AG09309 (cell line): ENCODE results near the gene RRM1.

Experiments used
- DNase-seq: peaks from one replicate; pipeline ENCODE4 v3.0.0-alpha.2; 2010; ENCODE audit warnings: low read depth
- H3K4me3 ChIP-seq: 2 replicates; pipeline ENCODE4 v1.5.1; 2011; ENCODE audit warnings: mild to moderate bottlenecking, low read depth, low read length, moderate library complexity; ENCODE audit not compliant: control insufficient read depth
- TF ChIP-seq, protein P1 (sequence below): IDR thresholded peaks from 2 replicates; pipeline ENCODE4 v1.5.1; 2011; ENCODE audit warnings: mild to moderate bottlenecking, low read depth, low read length, inconsistent platforms; ENCODE audit not compliant: insufficient read depth, control insufficient read depth; ENCODE audit errors: missing control alignments

Gene RRM1

DNA sequence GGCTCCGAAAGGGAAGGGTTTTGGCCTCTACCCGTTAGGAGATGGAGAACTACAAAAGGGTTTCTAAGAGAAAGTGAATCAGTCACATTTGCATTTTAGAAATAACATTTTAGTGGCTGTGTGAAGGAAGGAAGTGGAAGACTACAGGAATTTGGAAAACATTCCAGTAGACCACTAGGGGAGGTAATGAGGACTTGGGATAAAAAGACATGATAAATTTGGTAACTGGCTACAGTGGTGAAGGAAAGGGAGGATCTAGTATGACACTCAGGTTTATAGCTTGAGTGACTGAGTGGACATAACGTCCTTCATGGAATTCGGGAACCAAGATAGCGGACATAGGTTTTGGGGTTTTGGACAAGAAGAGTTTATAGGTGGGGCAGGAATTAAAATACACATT lies 7.0 kb upstream of the RRM1 start:
- DNase-seq = no peak

DNA sequence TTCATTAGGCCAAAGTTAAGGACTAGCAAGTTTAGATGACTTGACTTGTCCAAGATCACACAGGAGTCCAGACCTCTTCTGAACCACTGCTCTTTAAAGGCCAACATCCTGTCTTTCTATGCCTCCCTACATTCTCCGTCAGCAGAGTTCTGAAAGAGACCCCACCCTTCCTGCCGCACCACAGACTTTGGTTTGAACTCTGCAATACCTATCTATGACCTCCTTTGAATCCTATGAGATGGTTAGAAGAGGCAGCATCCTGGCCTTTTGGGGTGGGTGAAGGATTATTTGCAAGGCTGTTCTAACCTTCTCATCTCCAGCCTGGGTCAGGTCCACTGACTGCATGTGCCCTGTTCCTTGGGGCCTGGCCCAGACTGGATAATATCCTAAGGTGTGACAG lies 4.3 kb upstream of the RRM1 start:
- no peak overlapping the region for H3K4me3 ChIP-seq
- no peak for DNase-seq
- TF ChIP-seq, protein P1, sequence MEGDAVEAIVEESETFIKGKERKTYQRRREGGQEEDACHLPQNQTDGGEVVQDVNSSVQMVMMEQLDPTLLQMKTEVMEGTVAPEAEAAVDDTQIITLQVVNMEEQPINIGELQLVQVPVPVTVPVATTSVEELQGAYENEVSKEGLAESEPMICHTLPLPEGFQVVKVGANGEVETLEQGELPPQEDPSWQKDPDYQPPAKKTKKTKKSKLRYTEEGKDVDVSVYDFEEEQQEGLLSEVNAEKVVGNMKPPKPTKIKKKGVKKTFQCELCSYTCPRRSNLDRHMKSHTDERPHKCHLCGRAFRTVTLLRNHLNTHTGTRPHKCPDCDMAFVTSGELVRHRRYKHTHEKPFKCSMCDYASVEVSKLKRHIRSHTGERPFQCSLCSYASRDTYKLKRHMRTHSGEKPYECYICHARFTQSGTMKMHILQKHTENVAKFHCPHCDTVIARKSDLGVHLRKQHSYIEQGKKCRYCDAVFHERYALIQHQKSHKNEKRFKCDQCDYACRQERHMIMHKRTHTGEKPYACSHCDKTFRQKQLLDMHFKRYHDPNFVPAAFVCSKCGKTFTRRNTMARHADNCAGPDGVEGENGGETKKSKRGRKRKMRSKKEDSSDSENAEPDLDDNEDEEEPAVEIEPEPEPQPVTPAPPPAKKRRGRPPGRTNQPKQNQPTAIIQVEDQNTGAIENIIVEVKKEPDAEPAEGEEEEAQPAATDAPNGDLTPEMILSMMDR = no peak

More for the DNA sequence above, 7.0 kb upstream of the RRM1 start:
- H3K4me3 ChIP-seq = no peak overlapping the region
- TF ChIP-seq, protein P1 = peak; percentile 37

DNA sequence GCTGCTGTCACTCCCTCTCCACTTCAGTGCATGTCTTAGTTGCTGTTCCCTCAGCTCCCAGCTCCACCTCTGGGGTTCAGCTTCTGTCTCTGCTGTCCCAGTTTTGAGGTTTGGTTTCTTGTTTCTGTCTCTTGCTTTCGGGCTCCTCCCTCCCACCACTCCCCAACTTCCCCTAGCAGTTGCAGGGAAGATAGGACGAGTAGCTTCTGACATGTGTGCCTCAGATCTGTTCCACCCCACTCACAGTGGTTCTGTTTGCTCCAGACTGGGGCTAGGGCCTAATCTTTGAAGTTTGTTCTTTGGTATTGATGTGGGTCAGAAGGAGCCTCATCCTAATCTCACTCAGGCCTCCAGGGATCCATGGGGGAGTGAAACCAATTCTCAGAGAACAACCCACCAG lies 2.6 kb upstream of the RRM1 start:
- TF ChIP-seq, protein P1 = no peak
- H3K4me3 ChIP-seq = no peak overlapping the region
- DNase-seq = no peak

DNA sequence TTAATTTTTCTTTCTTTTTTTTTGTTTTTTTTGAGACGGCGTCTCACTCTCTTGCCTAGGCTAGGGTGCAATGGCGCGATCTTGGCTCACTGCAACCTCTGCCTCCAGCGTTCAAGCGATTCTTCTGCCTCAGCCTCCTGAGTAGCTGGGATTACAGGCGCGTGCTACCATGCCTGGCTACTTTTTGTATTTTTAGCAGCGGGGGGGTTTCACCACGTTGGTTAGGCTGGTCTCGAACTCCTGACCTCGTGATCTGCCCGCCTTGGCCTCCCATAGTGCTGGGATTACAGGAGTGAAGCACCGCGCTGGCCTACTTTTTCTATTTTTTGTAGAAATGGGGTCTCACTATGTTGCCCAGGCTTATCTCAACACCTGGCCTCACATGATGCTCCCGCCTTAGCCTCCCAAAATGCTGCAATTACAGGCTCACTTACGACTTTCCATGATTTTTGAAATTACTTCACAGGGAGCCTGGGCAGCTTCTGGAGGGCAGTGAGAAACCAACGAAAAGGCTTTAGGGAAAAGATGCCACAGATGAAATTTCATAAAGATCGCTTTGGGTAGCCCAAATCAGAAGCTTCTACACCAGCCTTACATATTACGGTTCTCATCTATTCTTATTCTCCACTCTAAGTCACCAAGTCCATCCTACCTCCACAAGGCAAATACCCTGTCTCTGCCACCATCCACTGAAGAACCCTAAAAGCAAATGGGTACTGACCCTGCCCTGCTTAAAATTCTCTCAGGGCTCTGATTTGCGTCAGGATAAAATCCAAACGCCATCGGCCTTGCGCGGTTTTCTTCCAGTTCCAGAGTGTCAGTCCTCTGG lies 866 bp upstream of the RRM1 start:
- peak overlapping the region; percentile 78 for H3K4me3 ChIP-seq
- DNase-seq = no peak
- TF ChIP-seq, protein P1 = no peak

DNA sequence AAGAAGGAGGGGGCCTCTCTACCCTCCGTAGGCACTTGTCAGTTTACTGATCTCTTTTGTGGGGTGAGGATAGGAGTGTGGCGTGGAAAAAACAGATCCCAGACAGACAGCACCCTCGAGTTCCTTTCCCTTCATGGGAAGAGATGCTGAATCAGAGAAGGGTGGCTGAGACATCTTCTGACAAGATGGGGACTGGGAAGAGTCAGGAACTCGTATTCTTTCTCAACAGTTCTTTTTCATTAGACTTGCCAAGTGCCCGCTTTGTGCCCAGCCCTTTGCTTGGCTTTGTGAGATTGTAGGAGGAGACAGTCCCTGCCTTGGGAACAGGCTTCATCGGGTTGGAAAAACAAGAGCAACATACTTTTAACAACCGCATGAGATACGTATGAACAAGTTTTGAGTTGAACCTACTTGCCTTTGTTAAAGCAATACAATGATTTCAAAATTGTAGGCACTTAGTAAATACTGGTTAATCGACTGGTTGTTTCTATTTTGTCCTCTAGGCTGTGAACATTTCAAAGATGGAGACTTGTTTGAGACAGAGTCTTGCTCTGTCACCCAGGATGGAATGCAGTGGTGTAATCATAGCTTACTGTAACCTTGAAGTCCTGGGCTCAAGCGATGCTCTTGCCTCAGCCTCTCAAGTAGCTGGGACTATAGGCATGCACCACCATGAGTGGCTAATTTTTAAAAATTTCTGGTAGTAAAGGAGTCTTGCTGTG lies 1.1 kb downstream of the RRM1 start:
- peak overlapping the region; percentile 78 for H3K4me3 ChIP-seq
- TF ChIP-seq, protein P1 = no peak
- DNase-seq = peak; percentile 41

DNA sequence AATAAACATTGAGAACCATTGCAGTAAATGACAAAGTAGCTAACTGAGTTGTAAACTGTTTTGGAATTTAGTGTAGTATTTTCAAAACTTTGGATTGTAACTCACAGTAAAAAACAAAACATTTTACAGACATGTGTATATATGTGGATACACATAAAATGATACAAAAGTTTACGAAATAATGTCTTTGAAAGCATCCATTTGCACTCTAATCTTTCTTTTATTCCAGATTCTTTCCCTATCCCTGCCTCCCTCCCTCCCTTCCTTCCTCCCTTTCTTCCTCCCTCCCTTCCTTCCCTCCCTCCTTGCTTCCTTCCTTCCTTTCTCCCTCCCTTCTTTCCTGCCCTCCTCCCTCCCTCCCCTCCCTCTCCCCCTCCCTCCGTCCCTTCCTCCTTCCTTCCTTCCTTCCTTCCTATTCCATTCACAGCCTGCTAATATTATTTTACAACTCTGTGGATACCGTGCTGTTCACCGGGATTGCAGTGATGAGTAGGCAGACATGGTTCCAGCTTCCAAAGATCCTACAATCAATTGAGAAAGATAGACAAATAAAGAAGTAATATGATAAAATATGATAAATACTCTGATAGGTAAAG lies 3.5 kb downstream of the RRM1 start:
- no peak for DNase-seq
- TF ChIP-seq, protein P1 = no peak

More for the DNA sequence above, 3.5 kb downstream of the RRM1 start:
- no peak overlapping the region for H3K4me3 ChIP-seq
